OCI-LY1 (cell line): ENCODE results near the gene GOLGA7B.

Experiments
- CTCF ChIP-seq: fragments of 200-600 bp; sonication (generic), shearing (Covaris generic); IDR thresholded peaks from 2 replicates; pipeline ENCODE4 v1.5.1; 2017; ENCODE audit warnings: mild to moderate bottlenecking, antibody characterized with exemption, low read length, moderate library complexity, mixed read lengths
- EZH2 ChIP-seq: fragments of 200-600 bp; sonication (generic), shearing (Covaris generic); IDR thresholded peaks from 2 replicates; pipeline ENCODE4 v1.8.0; 2017; ENCODE audit warnings: borderline replicate concordance, mixed run types, mild to moderate bottlenecking, antibody characterized with exemption, low read length, moderate library complexity, mixed read lengths

DNA sequence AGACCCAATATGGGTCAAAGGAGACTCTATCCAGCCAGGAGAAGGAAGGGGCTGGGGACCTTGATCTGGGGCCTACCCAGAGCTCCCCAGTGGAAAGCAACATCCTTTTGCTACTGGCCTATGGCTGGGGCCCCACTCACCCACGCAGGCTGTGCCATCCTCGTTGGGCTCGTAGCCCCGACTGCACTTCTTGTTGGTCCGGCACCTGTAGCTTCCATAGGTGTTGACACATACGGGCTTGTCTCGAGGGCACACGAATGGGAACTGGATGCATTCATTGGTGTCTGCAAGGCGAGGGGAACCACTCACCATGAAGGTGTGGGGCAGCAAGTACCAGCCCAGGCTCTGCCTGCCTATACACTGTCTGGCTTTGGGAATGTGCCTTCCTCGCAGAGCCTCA, 30.5 kb downstream of the GOLGA7B start:
- TF ChIP-seq CTCF (no peak), EZH2 (no peak)
